ENCODE data around the gene NUDT9.

GRCh38 chr4:87433342-87433741 is 11.0 kb downstream of the NUDT9 start:
- TF ChIP-seq, protein P1, sequence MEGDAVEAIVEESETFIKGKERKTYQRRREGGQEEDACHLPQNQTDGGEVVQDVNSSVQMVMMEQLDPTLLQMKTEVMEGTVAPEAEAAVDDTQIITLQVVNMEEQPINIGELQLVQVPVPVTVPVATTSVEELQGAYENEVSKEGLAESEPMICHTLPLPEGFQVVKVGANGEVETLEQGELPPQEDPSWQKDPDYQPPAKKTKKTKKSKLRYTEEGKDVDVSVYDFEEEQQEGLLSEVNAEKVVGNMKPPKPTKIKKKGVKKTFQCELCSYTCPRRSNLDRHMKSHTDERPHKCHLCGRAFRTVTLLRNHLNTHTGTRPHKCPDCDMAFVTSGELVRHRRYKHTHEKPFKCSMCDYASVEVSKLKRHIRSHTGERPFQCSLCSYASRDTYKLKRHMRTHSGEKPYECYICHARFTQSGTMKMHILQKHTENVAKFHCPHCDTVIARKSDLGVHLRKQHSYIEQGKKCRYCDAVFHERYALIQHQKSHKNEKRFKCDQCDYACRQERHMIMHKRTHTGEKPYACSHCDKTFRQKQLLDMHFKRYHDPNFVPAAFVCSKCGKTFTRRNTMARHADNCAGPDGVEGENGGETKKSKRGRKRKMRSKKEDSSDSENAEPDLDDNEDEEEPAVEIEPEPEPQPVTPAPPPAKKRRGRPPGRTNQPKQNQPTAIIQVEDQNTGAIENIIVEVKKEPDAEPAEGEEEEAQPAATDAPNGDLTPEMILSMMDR (IDR thresholded peaks at IDR 0.05): no peak
- TF ChIP-seq POLR2A (IDR thresholded peaks at IDR 0.05): no peak

Measured in testis (tissue), 2 donors.